Stimulated activated CD8-positive, alpha-beta memory T cell treated with anti-CD3 and anti-CD28 coated beads, Interleukin-12 subunit alpha, Interleukin-12 subunit beta, amount 100 ng/mL, for 4 hours (primary cell): ENCODE data around the gene PKDREJ.

Experiments
- DNase-seq: peaks from one replicate; pipeline ENCODE4 v3.0.0-alpha.2; 2020; ENCODE audit warnings: low read depth

Gene PKDREJ

DNA sequence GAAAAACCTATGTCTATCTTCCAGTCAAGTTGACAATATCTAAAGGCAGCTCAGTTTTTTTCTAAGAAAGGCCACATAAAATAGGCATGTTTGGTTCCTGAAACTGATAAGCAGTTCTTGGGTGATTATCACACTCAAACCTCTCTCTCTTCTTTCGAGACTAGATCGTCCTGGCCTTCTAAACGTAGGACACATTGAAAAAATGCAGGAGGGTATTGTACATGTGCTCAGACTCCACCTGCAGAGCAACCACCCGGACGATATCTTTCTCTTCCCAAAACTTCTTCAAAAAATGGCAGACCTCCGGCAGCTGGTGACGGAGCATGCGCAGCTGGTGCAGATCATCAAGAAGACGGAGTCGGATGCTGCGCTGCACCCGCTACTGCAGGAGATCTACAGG lies 28.2 kb downstream of the PKDREJ start:
- DNase-seq = no peak

GRCh38 chr22:46233231-46233630 lies 29.9 kb downstream of the PKDREJ start:
- no peak for DNase-seq

- DNase-seq = no peak
Measured at GRCh38 chr22:46230262-46230901, 32.8 kb downstream of the PKDREJ start.

- no peak for DNase-seq
Measured at GRCh38 chr22:46229701-46230100, 33.4 kb downstream of the PKDREJ start.

DNA sequence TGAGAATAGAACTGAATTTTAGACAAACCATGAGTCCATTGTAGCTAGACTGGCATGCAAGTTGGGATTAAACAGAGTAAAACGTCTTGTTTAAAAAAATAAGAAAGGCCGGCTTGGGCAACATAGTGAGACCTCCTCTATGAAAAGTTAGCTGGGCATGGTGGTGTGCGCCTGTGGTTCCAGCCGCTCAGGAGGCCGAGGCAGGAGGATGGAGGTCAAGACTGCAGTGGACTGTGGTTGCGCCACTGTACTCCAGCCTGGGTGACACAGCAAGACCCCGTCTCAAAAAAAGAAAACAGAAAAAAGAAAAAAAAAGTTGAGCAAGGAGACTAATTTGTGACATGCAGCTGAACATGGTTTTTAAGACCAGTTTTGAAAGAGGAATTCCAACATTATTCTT lies 36.6 kb downstream of the PKDREJ start:
- no peak for DNase-seq

DNA sequence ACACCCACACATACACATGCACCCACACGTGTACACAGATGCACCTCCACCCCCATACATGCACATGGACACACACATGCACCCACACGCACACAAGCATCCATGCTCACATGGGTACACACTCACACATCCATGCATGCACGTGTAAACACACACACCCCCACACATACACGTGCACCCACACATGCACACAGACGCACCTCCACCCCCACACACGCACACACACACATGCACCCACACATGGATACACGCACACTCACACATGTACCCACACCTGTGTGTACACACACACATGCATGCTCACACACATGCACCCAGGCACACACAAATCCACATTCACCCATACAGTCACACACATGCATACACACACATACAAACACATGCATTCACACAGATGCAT lies 37.5 kb downstream of the PKDREJ start:
- DNase-seq = no peak

DNA sequence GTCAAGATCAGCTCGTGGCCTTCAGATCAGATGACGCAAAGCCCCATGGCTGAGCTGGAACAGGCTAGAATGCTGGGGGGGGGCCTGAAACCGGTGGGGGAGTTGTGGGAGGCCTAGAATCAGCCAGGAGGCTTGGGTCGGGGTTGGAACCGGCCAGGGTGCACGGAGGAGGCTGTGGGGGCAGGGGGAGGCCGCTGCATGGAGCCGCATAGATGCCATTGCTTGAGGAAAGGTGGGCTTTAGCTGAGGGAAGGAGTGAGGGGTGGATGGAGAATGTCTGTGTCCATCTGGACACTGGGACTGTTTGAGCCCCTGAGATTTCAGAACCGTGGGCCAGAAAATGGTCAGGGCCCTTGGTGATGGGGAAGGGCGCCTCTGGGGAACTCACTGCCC lies 38.2 kb downstream of the PKDREJ start:
- no peak for DNase-seq

DNA sequence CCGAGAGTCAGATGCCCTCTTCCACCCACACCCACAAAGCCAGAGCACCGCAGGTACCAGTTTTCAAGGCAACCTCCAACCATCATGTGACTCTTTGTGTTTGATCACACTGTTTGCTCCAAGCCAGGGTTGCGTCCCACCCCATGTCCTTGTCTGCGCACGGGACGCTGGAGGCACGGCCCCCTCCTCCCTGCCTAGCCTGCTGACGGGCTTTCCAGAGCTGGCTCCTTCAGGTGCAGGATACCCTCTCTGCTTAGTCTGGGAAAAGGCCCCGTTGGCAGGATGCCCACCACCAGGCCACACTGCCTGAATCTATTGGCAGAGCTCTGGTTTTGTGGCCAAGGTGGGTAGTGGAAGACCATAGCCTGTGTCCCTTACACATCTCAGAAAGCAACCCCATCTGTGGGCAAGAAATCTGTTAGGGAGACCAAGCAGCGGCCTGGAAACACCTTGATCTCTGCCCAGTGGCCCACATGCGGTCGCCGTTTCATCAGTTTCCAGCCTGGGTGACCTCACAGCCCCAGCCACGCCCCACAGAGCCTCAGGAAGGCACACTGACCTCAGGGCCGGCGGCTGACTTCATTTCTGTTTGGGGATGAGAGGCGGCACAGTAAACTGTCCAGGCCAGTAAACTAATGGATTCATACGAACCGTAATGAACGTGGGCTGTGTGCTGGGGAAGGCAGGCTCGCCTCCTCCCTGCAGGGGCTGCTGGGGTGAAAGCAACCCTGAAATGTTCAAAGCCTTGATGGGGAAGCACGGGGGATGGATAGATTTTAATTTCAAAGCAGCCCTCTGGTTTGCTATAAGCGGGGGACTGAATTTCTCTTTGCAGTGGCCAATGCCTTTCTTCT lies 38.9 kb downstream of the PKDREJ start:
- DNase-seq = no peak

GRCh38 chr22:46220921-46221320 lies 42.2 kb downstream of the PKDREJ start:
- no peak for DNase-seq

- DNase-seq = no peak
Measured at GRCh38 chr22:46219636-46220035, 43.5 kb downstream of the PKDREJ start.

DNA sequence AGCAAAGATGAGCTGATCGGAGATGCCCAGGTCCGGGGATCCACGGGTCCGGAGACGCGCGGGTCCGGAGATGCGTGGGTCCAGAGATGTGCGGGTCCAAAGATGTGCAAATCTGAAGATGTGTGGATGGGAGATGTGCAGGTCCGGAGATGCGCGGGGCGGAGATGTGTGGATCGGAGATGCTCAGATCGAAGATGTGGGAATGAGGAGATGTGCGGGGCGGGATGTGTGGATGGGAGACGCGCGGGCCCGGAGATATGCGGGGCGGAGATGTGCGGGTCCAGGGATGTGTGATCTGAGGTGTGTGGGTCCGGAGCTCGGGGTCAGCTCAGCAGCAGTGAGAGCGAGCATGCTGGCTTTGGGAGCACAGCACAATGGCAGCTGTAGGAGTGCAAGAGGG lies 48.5 kb downstream of the PKDREJ start:
- no peak for DNase-seq

DNA sequence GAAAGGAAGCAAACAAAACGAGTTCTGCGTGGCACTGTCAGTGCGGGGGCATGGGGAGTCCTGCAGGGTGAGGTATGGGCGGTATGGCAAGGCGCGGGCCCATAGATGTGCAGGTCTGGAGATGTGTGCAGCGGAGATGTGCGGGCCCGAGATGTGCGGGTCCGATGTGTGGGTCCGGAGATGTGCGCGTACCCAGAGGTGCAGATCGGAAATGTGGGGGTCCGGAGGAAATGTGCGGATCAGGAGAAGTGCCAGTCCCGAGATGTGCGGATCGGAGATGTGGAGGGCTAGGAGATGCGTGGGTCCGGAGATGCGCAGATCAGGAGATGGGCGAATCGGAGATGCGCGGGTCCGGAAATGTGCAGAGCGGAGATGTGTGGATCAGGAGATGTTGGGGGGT lies 49.0 kb downstream of the PKDREJ start:
- no peak for DNase-seq

DNA sequence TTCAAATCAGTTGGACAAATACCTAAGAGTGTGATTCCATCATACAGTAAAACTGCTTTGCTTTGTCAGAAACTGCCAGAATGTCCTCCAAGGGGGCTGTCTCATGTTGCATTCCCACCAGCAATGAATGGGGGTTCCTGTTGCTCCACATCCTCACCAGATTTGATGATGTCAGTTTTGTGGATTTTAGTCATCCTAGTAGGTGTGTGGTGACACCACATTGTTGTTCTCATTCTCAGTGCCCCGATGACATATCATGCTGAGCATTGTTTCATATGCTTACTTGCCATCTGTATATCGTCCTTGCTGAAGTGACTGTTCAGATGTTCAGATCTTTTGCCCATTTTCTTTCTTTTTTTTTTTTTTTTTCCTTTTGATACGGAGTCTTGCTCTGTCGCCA lies 50.1 kb downstream of the PKDREJ start:
- DNase-seq = no peak

- no peak for DNase-seq
Measured at GRCh38 chr22:46212195-46212594, 50.9 kb downstream of the PKDREJ start.

- no peak for DNase-seq
Measured at GRCh38 chr22:46209262-46209661, 53.9 kb downstream of the PKDREJ start.
